Colonic mucosa (tissue), 4 donors: Measurements from ENCODE around the gene BAZ1B. TPM values are rescaled to one million over a fixed set of nuclear protein-coding genes. Genes with fewer than 3 reads are reported as not detected.
"Not testable (repeated sequence)": the region's sequence is repeated elsewhere in the genome, so short reads cannot be mapped to it uniquely, and the experiment has no call there.

Source experiments
- DNase-seq: peaks from one replicate; pipeline ENCODE4 v3.0.0-alpha.2; 2020
- H3K27ac ChIP-seq: fragments of 200-600 bp; one replicate; pipeline ENCODE4 v1.8.0; 2021
- H3K27me3 ChIP-seq: fragments of 200-600 bp; one replicate; pipeline ENCODE4 v1.8.0; 2021
- H3K36me3 ChIP-seq: fragments of 200-600 bp; one replicate; pipeline ENCODE4 v1.8.0; 2021
- H3K4me1 ChIP-seq: fragments of 200-600 bp; one replicate; pipeline ENCODE4 v1.8.0; 2021; ENCODE audit warnings: mild to moderate bottlenecking
- H3K4me3 ChIP-seq: fragments of 200-600 bp; one replicate; pipeline ENCODE4 v1.8.0; 2021
- H3K9ac ChIP-seq, 2 donors: one replicate each; pipeline ENCODE4 v1.7.0; 2013; ENCODE audit warnings: control low read depth in 2 of 2, low read depth in 2 of 2, low read length in 2 of 2
- H3K9me3 ChIP-seq: fragments of 200-600 bp; one replicate; pipeline ENCODE4 v1.8.0; 2021
- intact Hi-C: fragments of 100-400 bp; cut with DNase I; formaldehyde crosslinking; loops from one replicate; pipeline ENCODE4 v1.14.1; 2022
- total RNA-seq, 2 donors: library from RNA; stranded (reverse); fragmentation: NEBNext Ultra II Directional in 1 of 2; extraction: Animal tissue kit (Norgen Biotek cat#: 25700) in 1 of 2; gene quantifications; one replicate each; pipeline ENCODE4 v1.2.1, GENCODE V29; 2021
- TF ChIP-seq, protein P1 (sequence below): fragments of 200-600 bp; IDR thresholded peaks from one replicate; pipeline ENCODE4 v1.8.0; 2022; ENCODE audit warnings: antibody characterized with exemption, mild to moderate bottlenecking
- donor health status: healthy.
- donor health status: DM: no; HTN: no; CAD: no.
- donor health status: DM: no; HTN: no; CAD: no.

The BAZ1B gene
- total RNA-seq, 2 donors from 2014 or later, result 43.9 to 58.4 TPM

DNA sequence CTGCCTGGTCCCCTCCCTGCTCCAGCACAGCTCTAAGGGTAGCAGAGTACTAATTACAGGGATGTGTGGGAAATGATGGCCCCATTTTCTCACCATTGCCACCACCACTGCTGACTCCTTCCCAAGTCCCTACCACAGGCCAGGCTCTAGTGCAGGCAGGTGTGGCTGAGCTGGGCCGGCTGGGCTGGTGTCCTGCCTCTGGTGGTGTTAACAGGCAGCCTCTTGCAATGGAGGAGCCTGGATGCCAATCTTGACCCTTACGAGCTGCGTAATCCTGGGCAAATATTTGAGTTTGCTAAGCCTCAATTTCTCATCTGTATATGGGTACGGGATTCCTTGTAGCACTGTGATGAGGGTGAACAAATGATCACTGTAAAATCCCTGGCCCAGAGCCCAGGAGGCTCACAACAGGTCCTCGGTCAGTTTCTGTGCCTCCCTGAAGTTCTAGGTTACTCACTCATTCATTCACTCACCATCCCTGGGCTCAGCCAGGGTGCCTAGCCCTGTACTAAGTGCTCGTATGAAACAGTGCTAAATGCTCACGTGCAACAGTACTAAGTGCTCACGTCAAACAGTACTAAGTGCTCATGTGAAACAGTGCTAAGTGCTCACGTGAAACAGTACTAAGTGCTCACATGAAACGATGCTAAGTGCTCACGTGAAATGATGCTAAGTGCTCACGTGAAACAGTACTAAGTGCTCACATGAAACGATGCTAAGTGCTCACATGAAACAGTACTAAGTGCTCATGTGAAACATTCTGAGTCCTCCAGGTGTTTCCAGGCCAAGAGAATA lies 90.9 kb downstream of the BAZ1B start:
- no peak for DNase-seq
- intact Hi-C loops, result no loop called here
- Histone ChIP-seq H3K27me3 (no peaks in the 10 kb centered on the region), H3K4me3 (no peak overlapping the region), H3K27ac (no peak overlapping the region), H3K4me1 (no peaks in the 10 kb centered on the region), H3K36me3 (no peaks in the 10 kb centered on the region), H3K9me3 (no peaks in the 10 kb centered on the region), H3K9ac (no peak overlapping the region)
- TF ChIP-seq, protein P1, sequence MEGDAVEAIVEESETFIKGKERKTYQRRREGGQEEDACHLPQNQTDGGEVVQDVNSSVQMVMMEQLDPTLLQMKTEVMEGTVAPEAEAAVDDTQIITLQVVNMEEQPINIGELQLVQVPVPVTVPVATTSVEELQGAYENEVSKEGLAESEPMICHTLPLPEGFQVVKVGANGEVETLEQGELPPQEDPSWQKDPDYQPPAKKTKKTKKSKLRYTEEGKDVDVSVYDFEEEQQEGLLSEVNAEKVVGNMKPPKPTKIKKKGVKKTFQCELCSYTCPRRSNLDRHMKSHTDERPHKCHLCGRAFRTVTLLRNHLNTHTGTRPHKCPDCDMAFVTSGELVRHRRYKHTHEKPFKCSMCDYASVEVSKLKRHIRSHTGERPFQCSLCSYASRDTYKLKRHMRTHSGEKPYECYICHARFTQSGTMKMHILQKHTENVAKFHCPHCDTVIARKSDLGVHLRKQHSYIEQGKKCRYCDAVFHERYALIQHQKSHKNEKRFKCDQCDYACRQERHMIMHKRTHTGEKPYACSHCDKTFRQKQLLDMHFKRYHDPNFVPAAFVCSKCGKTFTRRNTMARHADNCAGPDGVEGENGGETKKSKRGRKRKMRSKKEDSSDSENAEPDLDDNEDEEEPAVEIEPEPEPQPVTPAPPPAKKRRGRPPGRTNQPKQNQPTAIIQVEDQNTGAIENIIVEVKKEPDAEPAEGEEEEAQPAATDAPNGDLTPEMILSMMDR, result no peak

DNA sequence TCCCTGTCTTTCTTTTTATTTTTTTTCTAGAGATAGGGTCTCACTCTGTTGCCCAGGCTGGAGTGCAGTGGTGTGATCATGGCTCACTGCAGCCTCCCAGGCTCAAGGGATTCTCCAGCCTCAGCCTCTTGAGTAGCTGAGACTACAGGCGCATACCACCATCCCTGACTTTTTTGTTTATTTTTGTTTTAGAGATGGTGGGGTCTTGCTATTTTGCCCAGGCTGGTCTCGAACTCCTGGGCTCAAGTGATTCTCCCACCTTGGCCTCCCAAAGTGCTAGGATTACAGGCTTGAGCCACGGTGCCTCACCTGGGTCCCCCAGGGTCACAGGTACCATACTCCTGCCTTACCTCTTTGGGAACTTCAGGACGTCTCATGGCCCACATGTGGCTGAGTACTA lies 91.6 kb downstream of the BAZ1B start:
- H3K27ac ChIP-seq, H3K9me3 ChIP-seq, intact Hi-C loops, H3K4me3 ChIP-seq, H3K9ac ChIP-seq, H3K27me3 ChIP-seq, H3K4me1 ChIP-seq, H3K36me3 ChIP-seq, DNase-seq: not testable (repeated sequence)

GRCh38 chr7:73429622-73430505 lies 92.2 kb downstream of the BAZ1B start:
- no peak for DNase-seq
- Histone ChIP-seq H3K4me3 (no peak overlapping the region), H3K27ac (no peak overlapping the region), H3K4me1 (no peaks in the 10 kb centered on the region), H3K9ac (no peak overlapping the region), H3K9me3 (no peaks in the 10 kb centered on the region), H3K36me3 (no peaks in the 10 kb centered on the region), H3K27me3 (no peaks in the 10 kb centered on the region)
- TF ChIP-seq, protein P1, result no peak
- intact Hi-C loops, result no loop called here

GRCh38 chr7:73429215-73429614 lies 92.9 kb downstream of the BAZ1B start:
- intact Hi-C loops, result no loop called here
- Histone ChIP-seq H3K27ac (no peak overlapping the region), H3K4me3 (no peak overlapping the region), H3K9me3 (no peaks in the 10 kb centered on the region), H3K9ac (no peak overlapping the region), H3K36me3 (no peaks in the 10 kb centered on the region), H3K27me3 (no peaks in the 10 kb centered on the region), H3K4me1 (no peaks in the 10 kb centered on the region)
- TF ChIP-seq, protein P1, result no peak
- DNase-seq, result no peak

DNA sequence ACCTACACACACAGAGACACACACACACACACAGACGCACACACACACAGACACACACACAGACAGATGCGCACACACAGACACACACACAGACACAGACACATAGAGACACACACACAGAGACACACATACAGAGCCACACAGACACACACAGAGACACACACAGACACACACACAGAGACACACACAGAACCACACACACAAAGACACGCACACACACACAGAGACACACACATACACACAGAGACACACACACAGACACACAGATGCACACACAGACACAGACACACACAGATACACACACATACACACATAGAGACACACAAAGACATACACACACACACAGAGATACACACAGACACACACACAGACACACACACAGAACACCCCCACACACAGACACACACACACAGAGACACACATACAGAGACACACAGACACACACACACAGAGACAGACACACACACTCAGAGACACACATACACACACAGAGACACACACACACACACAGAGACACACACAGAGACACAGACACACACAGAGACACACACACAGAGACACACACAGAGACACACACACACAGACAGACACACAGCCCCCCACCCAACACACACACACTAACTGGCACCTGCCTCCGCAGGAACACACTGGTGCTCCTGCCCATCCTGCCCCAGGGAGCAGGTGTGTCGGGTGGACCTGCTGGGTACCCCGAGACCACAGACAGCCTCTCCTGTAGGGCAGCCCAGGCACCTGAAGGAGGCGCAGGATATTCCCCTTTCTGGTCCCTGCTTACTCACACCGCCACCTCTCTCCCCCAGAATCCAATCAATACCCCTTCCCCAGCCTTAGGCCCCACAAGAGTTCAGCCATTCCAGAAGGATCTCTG lies 93.9 kb downstream of the BAZ1B start:
- TF ChIP-seq, protein P1, result no peak
- H3K9ac ChIP-seq, result no peak overlapping the region
- no peak for DNase-seq
- H3K27me3 ChIP-seq, result no peaks in the 10 kb centered on the region
- intact Hi-C loops, result no loop called here
- H3K27ac ChIP-seq, result no peak overlapping the region
- no peaks in the 10 kb centered on the region for H3K36me3 ChIP-seq
- no peaks in the 10 kb centered on the region for H3K9me3 ChIP-seq
- H3K4me3 ChIP-seq, result no peak overlapping the region
- H3K4me1 ChIP-seq, result no peaks in the 10 kb centered on the region
